Measurements from ENCODE around the gene GAS6.
"Not testable (repeated sequence)": the region's sequence is repeated elsewhere in the genome, so short reads cannot be mapped to it uniquely, and the experiment has no call there.

Gene GAS6

DNA sequence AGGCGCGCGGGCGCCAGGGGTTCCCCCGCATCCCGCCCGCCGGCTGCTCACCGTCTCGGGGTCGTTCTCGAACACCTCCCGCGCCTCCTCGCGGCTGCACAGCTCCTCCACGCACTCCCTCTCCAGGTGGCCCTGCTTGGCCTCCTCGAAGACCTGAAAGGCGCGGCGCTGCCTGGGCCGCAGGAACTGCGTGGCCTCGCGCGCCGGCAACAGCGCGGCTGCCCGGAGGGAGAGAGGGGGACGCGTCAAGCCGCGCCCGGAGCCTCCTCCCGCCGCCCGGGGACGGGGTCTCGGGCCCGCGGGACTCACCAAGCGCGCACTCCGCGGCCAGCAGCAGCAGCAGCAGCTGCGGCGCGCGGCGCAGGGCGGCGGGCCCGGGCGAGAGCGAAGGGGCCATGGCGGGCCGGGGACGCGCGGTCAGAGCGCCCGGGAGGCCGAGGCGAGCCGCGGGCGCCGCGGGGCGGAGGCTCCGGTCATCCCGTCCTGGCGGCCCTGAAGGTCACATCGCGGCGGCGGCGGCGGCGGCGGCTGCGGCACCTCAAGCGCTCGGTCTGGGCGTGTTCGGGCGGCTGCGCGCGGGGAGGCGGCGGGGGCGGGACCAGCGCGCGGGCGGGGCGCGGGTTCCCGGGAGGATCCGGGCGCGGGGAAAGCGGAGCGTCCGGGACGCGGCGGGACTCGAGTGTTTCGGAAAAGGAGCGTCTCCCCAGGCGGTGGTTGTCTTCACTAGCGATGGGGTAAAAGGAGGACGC lies at the start of gene GAS6:
TSS of gene GAS6 (minus strand) at position 553 of the 749 bp plus-strand sequence. CDS start at position 397, 156 bp downstream.
- no peak for DNase-seq (ENCODE audit: extremely low read depth in 1 of 2, low read depth in 1 of 2)

DNA sequence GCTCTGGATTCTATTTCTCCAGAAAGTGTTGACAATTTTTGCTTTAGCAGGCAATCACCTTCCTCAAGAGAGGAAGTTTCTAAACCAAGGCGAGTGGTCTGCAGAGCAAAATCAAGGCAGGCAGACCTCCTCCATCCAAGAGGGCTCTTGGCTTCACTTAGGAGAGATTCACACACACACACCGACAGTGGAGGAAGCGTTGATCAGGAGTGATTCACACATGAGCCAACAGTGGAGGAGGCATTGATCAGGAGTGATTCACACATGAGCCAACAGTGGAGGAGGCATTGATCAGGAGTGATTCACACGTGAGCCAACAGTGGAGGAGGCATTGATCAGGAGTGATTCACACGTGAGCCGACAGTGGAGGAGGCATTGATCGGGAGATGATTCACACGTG lies 49.5 kb upstream of the GAS6 start:
- DNase-seq (ENCODE audit: extremely low read depth in 1 of 2, low read depth in 1 of 2): not testable (repeated sequence)

DNA sequence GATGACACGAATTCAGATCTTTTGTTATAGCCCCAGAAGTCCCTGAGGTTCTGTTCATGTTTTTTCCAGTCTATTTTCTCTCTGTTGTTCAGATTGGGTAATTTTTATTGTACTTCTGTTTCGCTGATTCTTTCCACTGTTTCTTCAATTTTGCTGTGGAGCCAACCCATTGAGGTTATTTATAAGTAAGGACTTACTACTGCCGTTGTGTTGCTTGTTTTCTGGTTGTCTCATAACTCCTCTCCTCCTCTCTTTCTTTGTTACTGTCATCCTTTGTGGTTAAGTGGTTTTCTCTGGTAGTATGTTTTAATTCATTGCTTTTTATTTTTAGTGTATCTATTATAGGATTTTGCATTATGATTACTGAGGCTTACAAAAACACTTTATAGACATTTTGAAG lies 48.7 kb upstream of the GAS6 start:
- DNase-seq (ENCODE audit: extremely low read depth in 1 of 2, low read depth in 1 of 2): no peak

DNA sequence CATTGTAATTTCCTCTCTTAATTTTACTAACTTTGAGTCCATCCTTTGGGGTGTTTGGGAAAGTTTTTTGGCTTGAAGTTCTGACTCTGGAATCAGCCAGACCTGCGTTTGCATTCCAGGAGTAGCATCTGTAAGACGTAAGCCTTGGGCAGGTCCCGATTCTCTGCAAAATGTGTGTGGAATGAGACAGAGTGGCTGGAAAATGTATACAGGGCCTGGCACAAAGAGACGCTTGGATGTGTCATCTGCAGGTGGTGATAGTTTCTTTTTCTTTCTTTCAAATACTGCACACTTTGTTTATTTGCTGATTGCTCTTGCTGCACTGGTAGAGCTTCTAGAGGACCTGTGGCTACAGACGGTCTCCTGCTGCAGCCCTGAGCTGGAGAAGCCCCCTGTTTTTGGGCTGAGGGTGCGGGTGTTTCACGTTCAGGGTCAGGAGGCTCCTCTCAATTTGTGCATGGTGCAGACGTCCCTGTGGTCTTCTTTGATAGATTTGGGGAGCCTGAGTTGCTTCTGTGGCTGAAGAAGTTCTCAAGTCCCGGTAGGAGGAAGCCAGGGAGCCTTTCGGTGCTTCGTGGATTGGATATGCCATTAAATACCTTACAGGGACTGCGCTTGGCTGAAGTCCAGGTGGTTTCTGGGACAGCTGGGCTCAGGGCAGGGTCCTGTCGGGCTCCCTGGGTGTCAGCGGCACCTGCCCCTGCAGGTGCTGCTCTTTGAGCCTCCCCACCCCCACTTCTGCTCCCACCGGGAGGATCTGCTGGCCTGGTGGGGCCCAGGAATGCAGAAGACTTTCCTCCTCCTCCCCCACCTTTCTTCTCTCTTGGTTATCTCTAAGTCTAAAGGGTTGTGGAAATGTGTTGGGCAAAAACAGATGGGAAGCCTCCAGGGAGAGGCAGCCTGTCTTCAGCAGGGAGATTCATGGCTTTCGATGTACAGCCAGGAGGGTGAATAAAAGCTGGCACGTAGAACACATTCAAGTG lies 44.0 kb upstream of the GAS6 start:
- no peak for DNase-seq (ENCODE audit: extremely low read depth in 1 of 2, low read depth in 1 of 2)

DNA sequence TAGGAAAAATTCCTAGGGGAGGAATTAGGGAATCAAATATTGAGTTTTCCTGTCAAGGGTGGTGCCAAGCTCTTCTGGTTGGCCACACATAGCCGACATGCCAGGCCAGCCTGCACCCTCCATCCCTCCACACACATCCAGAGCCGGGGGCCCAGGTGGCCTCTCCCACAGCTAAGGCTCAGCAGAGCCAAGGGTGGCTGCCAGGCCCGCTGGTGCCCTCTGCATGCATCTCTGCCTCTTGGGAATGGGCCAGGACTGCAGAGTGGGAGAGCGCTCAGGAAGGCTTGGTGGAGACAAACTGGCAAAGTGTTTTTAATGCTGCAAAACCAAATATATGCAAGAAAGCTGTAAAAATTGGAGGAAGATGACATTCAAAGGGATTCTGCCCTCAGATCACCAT lies 42.7 kb upstream of the GAS6 start:
- DNase-seq (ENCODE audit: extremely low read depth in 1 of 2, low read depth in 1 of 2): no peak

DNA sequence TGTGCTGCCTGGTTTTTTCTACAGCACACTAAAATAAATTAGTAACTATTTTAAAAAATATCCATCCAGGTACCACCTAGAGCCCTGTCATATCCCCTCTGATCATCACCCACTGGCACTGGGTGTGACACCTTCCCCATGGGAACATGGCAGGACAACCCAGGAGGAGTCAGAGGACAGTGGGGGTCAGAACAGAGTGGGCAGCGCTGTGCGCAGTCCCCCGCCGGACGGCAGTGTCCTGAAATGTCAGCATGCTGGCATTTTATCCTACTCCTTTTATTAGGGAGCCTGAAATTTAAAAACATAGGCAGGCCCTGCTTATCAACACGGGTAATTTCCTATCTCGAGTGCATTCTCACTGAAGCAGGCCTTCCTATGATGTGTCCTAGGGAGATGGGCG lies 42.1 kb upstream of the GAS6 start:
- no peak for DNase-seq (ENCODE audit: extremely low read depth in 1 of 2, low read depth in 1 of 2)

DNA sequence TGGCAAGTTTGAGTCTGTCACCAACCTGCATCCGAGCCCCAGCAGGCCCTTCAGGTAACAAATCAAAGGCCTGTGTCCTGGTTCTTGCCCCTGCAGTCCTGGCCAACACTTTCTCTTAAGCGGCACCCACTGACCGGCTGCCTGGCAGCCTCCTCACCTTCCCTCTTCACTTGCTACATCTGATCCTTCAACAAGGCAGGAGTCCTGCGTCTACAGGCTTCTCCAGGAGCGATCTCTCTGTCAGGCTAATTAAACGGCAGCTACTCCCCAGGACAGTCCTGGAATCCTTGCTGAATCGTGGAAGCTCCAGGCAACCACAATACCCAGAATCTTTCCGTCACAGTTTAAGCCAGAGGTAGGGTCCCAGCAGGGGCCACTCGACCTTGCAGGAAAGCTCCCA lies 41.1 kb upstream of the GAS6 start:
- DNase-seq (ENCODE audit: extremely low read depth in 1 of 2, low read depth in 1 of 2): no peak

DNA sequence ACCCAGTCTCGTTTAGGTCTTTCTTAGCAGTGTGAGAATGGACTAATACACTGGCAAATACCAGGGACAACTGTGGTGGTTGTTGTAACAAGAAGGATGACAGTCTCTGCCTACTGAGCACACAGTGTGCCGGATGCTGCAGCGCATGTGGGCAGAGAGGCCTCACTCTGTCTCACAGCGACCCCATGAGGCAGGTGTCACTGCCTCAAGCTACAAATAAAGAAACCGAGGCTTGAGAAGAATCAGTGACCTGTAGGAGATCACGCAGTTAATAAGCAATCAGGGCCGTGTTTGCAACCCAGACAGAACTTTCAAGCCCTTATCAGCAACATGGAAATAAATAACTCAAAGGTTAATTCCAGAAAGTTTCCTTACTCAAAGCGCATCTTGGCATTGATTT lies 40.5 kb upstream of the GAS6 start:
- DNase-seq (ENCODE audit: extremely low read depth in 1 of 2, low read depth in 1 of 2): no peak

DNA sequence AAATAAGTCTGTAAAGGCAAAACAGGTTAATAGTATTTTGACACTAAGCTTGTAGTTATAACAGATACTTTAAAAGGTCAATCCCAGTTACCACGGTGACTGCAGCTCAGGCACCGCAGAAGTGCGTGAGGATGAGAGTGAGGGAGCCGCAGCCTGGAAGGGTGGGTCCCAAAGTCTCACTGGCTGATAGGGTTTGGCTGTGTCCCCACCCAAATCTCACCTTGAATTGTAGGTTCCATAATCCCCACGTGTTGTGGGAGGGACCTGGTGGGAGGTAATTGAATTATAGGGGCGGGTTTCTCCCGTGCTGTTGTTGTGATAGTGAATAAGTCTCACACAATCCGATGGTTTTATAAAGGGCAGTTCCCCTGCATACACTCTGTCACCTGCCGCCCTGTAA lies 40.0 kb upstream of the GAS6 start:
- DNase-seq (ENCODE audit: extremely low read depth in 1 of 2, low read depth in 1 of 2): no peak

DNA sequence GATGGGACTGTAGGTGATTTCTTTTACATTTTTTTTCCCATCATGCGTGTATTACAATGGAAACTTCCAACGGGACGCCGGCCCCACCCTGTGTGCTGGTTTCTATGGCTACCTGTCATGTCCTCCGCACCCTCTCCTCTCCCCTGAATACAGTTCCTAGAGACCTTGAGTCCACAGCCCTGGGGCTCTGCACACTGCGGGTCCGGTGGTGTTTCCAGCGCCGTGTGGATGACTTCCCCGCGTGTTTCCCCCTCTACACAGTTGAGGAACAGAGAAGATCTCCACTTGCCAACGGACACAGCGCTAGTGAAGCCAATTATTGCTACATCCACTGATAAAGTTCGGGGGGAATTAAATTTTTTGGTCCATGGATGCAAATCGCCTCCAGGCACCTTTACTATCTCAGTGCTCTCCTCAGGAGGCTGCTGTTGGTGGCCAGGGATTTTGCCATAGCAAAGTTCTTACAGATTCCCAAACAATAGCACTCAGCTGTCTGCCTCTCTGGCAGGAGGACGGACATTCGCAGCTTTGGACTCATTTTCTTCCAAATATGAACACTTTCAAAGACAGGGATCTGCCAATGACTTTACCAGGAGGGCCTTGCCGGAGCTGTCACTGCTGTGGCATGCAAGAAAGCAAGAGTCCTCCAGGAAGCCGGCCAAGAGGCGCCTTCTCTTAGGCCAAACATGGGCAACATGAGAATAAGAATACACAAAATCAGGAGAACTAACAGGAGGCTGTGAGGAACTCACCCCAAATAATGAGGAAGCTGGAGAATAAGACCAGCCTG lies 39.3 kb upstream of the GAS6 start:
- DNase-seq (ENCODE audit: extremely low read depth in 1 of 2, low read depth in 1 of 2): no peak

DNA sequence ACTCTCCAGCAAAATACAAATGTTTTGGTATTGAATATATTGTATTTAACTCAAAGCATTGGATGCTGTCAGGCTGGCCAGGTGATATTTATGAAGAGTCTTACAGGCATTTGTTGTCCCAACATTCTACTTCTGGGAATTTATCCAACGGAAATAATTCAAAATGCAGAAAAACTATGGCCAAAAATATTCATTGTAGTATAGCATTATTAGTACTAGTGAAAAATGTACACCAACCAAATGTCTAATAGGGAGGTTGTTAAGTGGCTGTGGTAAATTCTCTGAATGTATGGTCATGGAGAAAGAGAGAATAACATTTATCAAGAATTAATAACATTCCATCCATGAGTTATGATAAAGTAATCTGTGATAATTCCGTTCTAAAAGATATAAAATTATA lies 38.6 kb upstream of the GAS6 start:
- DNase-seq (ENCODE audit: extremely low read depth in 1 of 2, low read depth in 1 of 2): no peak

DNA sequence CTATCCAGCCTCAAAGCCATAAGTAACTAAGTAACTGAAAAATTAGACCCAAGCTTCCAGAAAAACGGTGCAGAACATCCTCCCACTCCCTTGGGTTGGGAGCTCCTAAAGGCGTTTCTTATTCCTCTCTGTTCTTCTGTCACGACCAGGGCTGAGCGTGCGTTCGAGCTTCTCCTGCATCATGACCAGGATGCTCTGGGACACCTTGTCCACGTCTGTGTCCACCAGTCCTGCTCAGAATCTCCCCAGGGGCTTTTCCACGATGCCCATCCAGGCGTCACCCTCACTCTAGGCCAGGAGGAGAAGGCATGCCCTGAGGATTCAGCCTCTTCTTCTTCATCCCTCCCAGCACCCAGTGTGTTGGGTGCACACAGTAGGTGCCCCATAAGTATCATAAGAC lies 37.8 kb upstream of the GAS6 start:
- DNase-seq (ENCODE audit: extremely low read depth in 1 of 2, low read depth in 1 of 2): no peak

DNA sequence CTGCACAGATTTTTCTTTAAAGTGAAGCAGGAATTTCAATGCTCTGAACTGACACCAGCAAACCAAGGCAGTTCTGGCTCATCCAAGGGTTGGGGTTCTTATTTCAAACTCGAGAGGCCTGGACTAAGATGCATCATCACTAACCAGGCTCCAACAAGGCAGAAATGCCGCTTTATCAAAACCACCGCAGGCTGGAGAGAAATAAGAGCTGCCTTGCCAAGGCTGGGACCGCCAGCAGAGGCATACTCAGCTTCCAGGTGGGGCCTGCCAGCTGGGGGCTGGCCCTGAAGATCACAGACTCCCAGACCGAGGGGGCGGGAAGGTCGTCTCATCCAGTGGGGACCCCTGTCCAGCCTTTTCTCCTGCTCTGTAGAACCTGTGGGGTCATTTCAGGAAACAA lies 37.4 kb upstream of the GAS6 start:
- no peak for DNase-seq (ENCODE audit: extremely low read depth in 1 of 2, low read depth in 1 of 2)

DNA sequence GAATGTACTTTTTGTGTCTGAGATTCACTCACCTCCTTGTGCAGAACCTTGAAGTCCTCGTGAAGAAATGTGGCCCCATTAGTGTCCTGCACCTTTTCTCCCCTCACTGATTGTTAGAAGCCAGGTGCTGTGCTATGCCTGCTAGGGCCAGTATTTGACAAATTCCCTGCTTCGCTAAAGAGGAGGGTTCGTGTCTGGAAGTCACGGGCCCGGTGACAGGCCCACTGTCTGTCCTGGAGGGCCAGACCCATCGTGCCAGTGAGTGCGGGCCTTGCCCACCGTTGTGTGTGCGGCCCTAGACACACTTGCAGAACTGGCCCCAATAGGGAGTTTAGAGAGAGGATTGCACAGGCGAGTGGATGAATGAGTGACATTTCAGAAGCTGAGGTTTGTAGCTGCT lies 36.8 kb upstream of the GAS6 start:
- DNase-seq (ENCODE audit: extremely low read depth in 1 of 2, low read depth in 1 of 2): no peak

DNA sequence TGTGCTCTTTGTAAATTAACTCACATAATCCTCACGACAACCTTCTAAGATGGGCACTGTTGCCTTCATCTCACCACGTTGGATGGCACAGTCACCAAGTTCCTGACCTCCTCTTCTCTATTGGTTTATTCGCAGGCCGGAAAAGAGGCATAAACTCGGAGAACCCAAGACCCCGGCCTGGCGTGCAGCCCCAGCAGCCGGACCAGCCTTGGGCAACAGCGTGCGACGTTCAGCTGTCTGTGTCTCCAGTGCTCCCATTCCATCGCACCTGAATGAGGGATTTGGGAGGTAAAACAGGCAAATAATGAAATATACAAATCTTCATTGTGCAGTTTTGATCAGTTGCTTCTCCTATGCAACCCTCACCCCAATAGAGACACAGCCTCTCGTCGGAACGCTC lies 34.5 kb upstream of the GAS6 start:
- no peak for DNase-seq (ENCODE audit: extremely low read depth in 1 of 2, low read depth in 1 of 2)

DNA sequence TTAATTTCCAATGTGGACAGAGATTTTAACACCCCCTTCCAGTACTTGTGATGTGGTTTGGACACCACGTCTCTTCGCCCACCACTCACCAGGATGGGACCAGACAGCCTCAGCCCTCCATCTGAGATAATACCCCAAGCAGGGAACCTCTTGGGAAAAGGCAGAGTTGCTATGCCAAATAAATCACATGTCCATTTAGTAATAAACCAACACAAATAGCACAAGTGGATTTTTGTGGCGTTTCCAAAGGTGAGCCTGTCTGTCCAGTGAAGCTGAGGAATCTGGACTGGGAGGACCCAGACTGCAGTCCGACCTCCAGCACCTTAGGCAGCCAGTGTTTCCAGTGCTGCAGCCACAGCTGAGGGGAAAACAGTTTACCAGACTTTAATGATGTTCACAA lies 34.1 kb upstream of the GAS6 start:
- DNase-seq (ENCODE audit: extremely low read depth in 1 of 2, low read depth in 1 of 2): no peak

DNA sequence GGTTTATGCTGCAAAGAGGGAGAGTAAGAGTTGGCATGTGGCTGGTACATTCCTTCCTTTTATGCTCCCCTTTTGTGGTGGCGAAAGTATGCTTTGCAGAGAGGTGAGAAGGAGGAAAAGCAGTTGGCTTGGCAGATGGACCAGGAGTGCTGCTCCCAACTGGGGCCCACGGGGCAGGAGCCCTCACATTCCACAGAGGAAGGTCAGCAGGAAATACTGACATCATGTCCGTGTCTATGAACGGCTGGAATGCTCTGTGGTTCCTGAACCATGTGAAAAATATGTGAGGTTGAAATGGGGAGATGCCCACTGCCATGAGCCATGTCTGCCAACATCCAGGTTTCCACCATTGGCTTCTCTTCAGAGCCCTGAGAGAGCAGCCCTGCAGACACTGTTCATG lies 33.3 kb upstream of the GAS6 start:
- DNase-seq (ENCODE audit: extremely low read depth in 1 of 2, low read depth in 1 of 2): no peak

DNA sequence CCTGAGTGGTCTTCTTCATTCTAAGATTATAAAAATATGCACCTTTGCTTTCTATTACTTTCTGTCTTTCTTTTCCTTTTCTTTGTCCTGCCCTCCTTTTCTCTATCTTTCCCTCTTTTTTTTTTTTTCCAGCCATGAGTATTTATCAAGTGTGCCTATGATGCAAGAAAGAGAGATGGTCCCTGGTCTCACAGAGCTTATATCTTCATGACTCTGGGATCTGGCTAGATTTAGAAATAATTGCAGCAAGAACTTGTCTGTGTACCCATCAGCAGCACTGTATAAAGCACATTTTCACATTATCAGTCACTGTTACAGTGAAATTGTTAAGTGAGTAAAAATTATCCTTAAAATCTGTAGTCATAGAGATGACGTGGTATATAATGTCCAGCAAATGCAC lies 31.6 kb upstream of the GAS6 start:
- no peak for DNase-seq (ENCODE audit: extremely low read depth in 1 of 2, low read depth in 1 of 2)

DNA sequence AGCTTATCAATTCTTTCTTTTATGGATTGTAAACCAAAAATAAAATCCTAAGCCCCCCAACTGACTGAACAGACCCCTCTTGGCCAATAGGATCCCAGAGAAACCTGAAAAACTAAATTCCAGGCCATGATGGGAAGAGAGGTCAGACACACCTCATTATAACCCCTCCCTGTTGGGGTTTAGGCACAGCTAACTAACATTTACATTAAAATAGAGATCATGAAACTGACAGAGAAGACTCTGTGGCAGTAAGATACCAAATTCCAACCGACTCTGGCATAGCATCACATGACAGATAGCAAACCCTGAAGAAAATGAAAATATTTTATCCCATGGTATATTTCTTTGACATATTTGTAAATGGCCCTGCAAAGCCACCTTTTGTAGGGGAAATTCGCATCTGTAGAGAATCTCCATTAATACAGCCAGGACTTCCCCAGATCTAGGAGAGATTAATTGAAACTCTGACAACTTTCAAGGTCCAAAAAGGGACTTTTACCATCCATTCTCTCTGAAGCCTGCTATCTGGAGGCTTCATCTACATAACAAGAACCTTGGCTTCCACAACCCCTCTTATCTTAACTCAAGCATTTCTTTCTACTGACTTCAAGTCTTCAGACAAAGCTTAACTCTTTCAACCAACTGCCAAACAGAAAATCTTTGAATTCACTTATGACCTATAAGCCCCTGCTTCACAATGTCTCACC lies 27.1 kb upstream of the GAS6 start:
- DNase-seq (ENCODE audit: extremely low read depth in 1 of 2, low read depth in 1 of 2): no peak

DNA sequence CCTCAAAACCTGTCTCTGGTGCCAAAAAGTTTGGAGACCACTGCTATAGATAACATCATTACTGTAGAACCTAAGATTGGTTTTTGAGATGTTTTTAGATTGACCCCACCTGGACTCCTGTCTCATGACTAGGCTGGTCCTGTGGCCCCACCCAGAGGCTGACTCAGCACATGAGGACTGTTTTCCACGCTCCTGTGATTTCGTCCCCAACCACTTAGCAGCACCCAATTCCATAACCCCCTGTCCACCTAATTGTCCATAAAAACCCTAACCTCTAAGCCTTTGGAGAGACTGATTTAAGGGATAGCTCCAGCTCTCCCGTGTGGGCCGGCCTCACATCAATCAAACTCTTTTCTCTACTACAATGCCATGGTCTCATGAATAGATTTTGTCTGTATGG lies 25.6 kb upstream of the GAS6 start:
- DNase-seq (ENCODE audit: extremely low read depth in 1 of 2, low read depth in 1 of 2): no peak
